GM19463 (cell line): ENCODE data around the gene NOXA1.

ENCODE experiments used
- ATAC-seq: cut with Tn5 transposase; IDR thresholded peaks from one replicate; pipeline ENCODE4 v1.9.1; 2021; ENCODE audit warnings: mild to moderate bottlenecking, moderate library complexity; ENCODE audit not compliant: unreplicated experiment

Gene NOXA1

GRCh38 chr9:137452761-137453642, 29.8 kb downstream of the NOXA1 start:
- no peak for ATAC-seq

- ATAC-seq: peak; percentile 71
Measured at GRCh38 chr9:137453643-137454081, 30.5 kb downstream of the NOXA1 start.

- peak; percentile 27 for ATAC-seq
Measured at GRCh38 chr9:137454145-137454596, 31.0 kb downstream of the NOXA1 start.

- no peak for ATAC-seq
Measured at GRCh38 chr9:137454597-137455358, 31.6 kb downstream of the NOXA1 start.

DNA sequence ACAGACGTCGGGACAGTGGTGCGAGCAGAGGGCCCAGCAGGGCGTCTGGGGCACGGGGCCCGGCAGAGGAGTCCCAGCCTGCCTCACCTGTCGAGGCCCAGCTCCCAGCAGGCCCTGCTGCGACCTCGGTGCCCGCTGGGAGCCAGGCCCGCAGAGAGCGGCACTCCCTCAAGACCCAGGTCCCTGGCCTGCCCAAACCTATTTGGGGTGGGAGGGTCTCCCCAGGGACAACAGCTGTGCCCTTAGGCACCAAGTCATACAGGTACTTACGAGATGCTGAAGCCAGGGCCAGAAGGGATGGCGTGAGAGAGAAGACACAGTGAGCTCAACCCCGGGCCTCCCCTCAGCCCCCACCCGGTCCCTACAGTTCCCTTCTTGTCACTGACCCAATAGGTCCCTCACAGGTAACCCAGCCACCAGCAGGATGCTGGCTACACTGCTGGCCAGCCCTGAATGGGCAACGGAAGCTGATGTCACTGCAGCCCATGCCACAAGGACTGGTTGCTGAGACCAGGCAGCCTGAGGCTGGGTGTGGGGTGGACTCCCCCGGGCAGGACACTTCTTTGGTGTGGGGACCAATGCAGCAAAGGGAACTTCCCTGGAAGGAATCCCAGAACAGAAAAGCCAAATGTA, 32.3 kb downstream of the NOXA1 start:
- no peak for ATAC-seq

DNA sequence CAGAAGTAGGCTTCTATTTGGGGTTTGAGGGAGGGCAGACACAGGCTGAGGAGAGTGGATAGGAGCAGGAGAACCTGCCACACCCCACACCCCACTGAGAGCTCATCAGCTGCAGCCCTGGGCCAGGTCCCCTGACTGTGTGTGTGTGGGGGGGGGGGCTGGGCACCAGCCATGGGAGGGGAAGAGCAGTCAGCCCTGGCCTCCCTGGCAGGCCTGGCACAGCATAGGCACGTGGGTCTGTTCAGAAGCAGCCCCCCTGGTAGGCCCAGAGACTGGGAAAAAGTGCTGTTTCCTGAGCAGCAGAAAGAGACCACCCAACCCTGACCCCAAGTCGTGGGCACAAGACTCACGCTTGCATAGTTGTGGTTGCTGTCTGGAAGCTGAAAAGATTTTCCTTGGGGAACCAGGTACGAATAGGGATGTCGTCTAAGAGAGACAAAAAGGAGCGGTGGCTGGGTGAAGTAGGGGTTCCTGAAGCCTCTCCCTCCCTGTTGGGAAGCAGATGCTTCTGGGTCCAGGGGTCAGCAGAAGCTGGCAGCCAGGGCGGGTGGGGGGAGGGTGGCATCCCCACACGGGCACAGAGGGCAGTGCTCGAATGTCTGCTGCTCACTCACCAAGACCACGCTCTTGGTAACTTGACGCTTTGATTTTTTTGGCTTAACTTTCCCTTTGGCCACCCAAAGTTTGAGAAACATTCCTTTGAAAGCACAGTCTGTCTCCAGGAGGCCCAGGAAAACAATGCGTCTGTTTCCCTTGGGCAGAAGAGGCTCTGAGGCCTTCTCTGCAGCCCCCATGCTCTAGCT, 33.1 kb downstream of the NOXA1 start:
- ATAC-seq: no peak

GRCh38 chr9:137456864-137457405, 33.7 kb downstream of the NOXA1 start:
- no peak for ATAC-seq

DNA sequence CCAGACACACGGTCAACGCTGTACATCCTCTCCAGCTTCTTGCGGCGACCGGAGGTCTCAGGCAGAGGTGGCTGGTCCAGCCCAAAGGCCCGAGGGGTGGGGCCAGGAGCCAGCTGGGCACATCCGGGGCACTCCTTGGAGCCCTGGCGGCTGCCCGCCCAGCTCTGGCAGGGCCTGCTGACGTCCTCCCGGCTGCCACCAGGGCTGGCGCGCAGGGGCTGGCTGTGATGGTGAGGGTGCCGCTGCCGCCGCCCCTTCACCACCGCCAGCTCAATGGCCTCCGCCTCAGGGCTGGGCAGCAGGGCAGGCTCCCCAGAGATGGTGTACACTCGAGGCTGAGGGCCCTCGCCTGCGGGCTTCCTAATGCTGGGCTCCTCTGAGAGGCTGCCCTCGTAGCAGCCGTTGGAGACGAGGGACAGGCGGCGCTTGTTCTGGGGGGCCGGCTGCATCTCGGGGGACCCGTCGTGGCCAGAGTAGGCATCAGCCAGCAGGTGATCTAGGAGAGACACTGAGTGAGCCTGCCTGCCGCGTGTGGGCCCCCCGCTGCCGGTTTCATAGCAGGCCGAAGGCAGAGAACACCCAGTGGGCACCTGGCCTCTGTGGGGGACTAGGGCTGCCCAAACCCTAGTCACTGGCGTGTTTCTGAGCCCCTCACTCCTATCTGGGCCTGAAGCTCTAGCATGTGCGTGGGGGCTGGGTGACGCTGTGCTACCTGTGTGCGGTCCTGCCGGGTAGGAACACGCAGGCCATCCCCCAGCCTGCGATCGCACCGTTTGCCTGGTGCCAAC, 34.4 kb downstream of the NOXA1 start:
- ATAC-seq: no peak

DNA sequence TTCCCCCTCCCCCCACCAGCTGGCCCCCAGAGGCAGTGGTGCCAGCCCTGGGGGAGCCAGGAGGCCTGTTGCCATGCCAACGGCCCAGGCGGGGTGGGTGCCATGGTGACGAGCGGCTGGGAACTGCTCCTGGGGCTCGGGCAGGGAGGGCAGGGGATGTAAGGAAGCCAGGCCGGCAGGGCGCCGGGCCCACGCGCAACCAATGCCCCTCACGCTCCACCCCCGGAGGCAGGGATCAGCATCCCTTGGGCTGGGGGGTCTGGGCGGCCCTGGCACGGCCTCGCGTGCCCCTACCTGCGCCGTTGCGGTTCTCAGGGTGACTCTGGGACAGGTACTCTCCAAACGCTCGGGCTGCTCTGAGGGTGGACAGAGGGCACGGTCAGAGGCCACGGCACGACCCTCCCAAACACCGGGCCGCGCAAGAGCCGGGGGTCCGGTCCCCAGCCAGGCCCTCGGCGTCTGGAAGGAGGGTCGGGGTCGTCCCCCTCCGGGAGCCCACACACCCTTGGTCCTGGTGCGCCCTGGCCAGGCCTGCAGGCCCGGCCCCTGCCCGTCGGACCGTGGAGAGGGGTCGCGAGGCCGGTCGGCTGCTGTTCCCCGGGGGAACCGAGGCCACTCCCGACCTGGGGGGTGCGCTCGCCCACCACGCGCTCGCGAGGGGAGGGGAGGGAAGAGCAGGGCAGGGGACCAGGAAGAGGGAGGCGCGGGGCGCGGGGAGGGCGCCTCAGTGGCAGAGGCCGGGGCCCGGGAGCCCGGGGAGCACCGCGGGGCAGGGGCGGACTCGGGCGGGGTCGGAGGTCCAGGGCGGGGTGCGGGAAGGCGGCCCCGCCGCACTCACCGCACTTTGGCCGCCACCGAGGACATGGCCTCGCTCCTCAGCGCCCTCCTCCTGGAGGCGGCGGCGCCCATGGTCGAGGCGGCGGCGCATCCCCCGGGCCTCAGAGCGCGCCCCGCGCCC, 35.3 kb downstream of the NOXA1 start:
- peak; percentile 26 for ATAC-seq

- ATAC-seq: peak; percentile 81
Measured at GRCh38 chr9:137459152-137459600, 36.0 kb downstream of the NOXA1 start, which contains the start of gene NSMF. Gene NSMF (minus strand): TSS chr9:137459334. CDS start chr9:137459102, 232 bp downstream.

GRCh38 chr9:137459601-137460362, 36.6 kb downstream of the NOXA1 start:
- no peak for ATAC-seq

DNA sequence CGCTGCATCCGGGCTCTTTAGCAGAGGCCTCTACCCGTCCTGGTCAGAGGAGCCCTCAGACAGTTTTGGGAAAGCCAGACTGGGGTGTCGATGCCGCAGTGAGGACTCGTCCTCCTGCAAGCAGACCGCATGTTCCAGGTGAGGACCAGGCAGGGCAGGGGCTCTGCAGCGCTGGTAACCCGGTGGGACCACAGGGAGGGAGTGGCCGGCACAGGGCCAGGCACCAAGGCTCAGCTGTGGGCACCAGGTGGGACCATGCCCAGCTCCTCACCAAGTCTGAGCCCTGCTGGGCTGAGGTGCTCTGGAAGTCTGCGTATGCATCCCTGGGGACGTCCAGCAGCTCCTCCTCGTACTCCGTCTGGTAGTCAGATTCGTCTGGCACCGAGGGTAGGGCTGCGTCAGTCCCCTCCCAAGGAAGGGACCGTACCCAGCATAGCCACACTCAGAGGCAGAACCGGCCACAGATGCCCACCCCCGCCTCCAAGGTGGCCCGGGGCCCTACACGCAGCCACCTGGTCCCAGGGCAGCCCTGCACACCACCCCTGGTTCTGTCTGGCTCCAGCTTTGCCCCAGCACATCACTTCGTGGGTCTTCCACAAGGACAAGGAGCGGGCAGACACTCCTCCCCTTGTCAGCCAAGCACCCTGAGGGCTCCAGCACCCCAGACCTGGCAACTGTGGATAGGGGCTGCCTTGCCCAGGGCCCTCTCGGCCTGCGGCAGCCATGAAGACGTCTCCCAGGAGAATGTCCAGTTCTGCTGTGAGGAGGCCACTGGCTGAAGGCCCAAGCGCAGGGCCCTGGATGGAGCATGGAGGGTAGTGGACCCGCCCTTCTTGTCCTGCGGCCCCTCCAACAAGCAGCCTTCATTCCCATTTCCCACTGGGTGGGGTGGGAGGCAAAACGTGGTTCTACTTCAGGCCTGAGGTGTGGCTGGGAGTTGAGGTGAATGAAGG, 37.4 kb downstream of the NOXA1 start:
- ATAC-seq: no peak

GRCh38 chr9:137461316-137461662, 38.1 kb downstream of the NOXA1 start:
- no peak for ATAC-seq

- no peak for ATAC-seq
Measured at GRCh38 chr9:137461663-137462395, 38.6 kb downstream of the NOXA1 start.

DNA sequence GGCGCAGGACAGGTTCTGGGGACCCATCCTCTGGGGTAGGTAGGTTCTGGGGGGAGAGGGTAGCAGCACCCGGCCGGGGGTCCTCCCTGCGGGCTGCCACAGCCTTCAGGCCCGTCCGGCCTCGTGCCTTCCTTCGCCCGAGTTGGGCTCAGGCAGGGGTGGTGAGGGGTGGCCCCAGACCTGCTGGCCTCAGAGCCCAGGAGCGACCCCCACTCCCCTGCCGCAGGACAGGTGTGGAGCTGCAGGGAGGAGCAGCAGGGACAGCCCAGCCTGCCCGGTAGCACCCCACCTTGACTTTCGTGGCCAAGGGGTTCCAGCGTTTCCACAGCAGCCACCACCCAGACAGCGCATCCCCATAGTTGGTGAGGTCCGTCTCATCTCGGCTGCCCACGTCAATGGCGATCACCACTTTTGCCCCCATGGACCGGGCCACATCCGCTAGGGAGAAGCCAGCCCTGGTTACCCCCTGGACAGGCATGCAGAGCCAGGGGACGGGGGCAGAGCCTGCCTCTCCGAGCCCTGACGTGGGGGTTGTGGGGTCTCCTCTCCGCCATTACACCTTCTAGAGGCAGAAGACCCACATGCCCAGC, 39.3 kb downstream of the NOXA1 start:
- ATAC-seq: no peak
